ENCODE results near the gene RNF44.

Gene RNF44

GRCh38 chr5:176545737-176546509, 8.7 kb upstream of the RNF44 start:
- TF ChIP-seq, protein P1, sequence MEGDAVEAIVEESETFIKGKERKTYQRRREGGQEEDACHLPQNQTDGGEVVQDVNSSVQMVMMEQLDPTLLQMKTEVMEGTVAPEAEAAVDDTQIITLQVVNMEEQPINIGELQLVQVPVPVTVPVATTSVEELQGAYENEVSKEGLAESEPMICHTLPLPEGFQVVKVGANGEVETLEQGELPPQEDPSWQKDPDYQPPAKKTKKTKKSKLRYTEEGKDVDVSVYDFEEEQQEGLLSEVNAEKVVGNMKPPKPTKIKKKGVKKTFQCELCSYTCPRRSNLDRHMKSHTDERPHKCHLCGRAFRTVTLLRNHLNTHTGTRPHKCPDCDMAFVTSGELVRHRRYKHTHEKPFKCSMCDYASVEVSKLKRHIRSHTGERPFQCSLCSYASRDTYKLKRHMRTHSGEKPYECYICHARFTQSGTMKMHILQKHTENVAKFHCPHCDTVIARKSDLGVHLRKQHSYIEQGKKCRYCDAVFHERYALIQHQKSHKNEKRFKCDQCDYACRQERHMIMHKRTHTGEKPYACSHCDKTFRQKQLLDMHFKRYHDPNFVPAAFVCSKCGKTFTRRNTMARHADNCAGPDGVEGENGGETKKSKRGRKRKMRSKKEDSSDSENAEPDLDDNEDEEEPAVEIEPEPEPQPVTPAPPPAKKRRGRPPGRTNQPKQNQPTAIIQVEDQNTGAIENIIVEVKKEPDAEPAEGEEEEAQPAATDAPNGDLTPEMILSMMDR (conservative IDR thresholded peaks at IDR 0.05; ENCODE audit: control insufficient read depth, insufficient read depth, low read depth, low read length), result no peak
- DNase-seq (ENCODE audit: low read depth), result no peak
- H3K4me3 ChIP-seq (ENCODE audit: control insufficient read depth, low read depth, low read length), result no peak overlapping the region

- no peak overlapping the region for H3K4me3 ChIP-seq (ENCODE audit: control insufficient read depth, low read depth, low read length)
- DNase-seq (ENCODE audit: low read depth), result no peak
- TF ChIP-seq, protein P1 (conservative IDR thresholded peaks at IDR 0.05; ENCODE audit: control insufficient read depth, insufficient read depth, low read depth, low read length), result no peak
Observed at GRCh38 chr5:176545388-176545736, 8.2 kb upstream of the RNF44 start.

- peak overlapping the region; percentile 55 for H3K4me3 ChIP-seq (ENCODE audit: control insufficient read depth, low read depth, low read length)
- TF ChIP-seq, protein P1 (conservative IDR thresholded peaks at IDR 0.05; ENCODE audit: control insufficient read depth, insufficient read depth, low read depth, low read length), result no peak
- DNase-seq (ENCODE audit: low read depth), result no peak
Observed at GRCh38 chr5:176543428-176544182, 6.4 kb upstream of the RNF44 start.

- TF ChIP-seq, protein P1 (conservative IDR thresholded peaks at IDR 0.05; ENCODE audit: control insufficient read depth, insufficient read depth, low read depth, low read length), result no peak
- no peak for DNase-seq (ENCODE audit: low read depth)
- H3K4me3 ChIP-seq (ENCODE audit: control insufficient read depth, low read depth, low read length), result peak overlapping the region; percentile 55
Observed at GRCh38 chr5:176542596-176543427, 5.6 kb upstream of the RNF44 start.

GRCh38 chr5:176542135-176542595, 5.0 kb upstream of the RNF44 start:
- peak overlapping the region; percentile 51 for H3K4me3 ChIP-seq (ENCODE audit: control insufficient read depth, low read depth, low read length)
- TF ChIP-seq, protein P1 (conservative IDR thresholded peaks at IDR 0.05; ENCODE audit: control insufficient read depth, insufficient read depth, low read depth, low read length), result no peak
- DNase-seq (ENCODE audit: low read depth), result no peak

DNA sequence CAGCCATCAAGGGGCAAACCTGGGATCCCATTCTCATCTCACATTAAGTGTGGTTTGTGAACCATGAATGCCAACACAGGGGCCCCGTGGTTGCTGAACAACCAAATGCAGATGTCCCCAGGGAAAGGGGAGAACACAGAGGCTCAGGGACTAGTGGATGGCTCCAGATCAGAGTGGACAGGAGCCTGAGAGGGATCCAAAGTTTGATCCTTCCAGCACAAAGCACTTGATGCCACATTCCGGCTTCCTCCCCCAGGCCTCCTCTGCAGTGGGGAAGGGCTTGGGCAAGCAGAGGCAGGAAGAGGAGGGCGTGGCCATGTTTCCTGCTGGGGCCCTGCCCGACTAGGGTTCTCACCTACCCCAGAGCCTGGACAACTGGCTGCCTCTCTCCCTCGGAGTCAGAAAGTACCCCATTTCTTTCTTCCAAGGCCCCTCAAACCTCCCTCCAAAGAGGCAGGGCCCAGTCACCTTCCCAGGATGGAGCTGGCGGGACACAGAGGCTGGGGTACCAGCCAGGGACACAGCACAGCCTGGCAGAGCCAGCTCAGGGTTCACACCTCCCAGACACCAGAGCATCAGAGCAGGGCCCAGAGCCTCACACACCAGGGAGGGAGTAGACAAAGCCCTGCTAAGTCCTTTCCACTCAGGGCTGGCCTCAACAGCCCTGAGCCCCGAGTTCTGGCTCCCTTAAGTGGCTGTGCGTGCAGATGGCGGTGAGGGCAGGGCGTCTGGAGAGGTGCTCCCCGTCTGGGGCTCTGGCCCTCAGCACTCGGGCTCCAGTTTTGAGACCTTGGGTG, 4.3 kb upstream of the RNF44 start:
- H3K4me3 ChIP-seq (ENCODE audit: control insufficient read depth, low read depth, low read length), result no peak overlapping the region

More for the DNA sequence above, 4.3 kb upstream of the RNF44 start:
- TF ChIP-seq, protein P1 (conservative IDR thresholded peaks at IDR 0.05; ENCODE audit: control insufficient read depth, insufficient read depth, low read depth, low read length), result no peak
- DNase-seq (ENCODE audit: low read depth), result no peak
